Spinal cord (tissue), 10 donors: ENCODE results near the gene ERLEC1. TPM values are rescaled to one million over a fixed set of nuclear protein-coding genes. Genes with fewer than 3 reads are reported as not detected.
A peak's percentile ranks its signal among the peaks of the same experiment; 100 is the strongest.
"Not testable (repeated sequence)": the region's sequence is repeated elsewhere in the genome, so short reads cannot be mapped to it uniquely, and the experiment has no call there.

Experiments used
- DNase-seq, 6 donors: peaks; one replicate each; pipeline versions ENCODE4 v3.0.0 to v3.0.0-alpha.2; 2013 to 2015; ENCODE audit warnings: low spot score in 6 of 6, low read depth in 4 of 6
- H3K27ac ChIP-seq: one replicate; pipeline ENCODE4 v1.5.1; 2013; ENCODE audit warnings: low read depth, low read length, control low read depth
- H3K27me3 ChIP-seq: one replicate; pipeline ENCODE4 v1.6.1; 2013; ENCODE audit warnings: low read length; ENCODE audit not compliant: control insufficient read depth, insufficient read depth
- H3K36me3 ChIP-seq: one replicate; pipeline ENCODE4 v1.6.1; 2013; ENCODE audit warnings: low read length; ENCODE audit not compliant: control insufficient read depth, insufficient read depth
- H3K4me1 ChIP-seq: one replicate; pipeline ENCODE4 v1.6.1; 2013; ENCODE audit warnings: low read length; ENCODE audit not compliant: control insufficient read depth, insufficient read depth
- H3K4me3 ChIP-seq: one replicate; pipeline ENCODE4 v1.5.1; 2013; ENCODE audit warnings: low read depth, low read length, control low read depth
- H3K9me3 ChIP-seq: one replicate; pipeline ENCODE4 v1.6.1; 2013; ENCODE audit warnings: low read length; ENCODE audit not compliant: control insufficient read depth, insufficient read depth
- WGBS: methylation state at CpG from one replicate; pipeline ENCODE4 v1.1.5; 2013; ENCODE audit warnings: missing lambda C conversion rate; ENCODE audit not compliant: insufficient coverage; 5-methylcytosine and 5-hydroxymethylcytosine counted together
- polyA plus RNA-seq, 2 donors: library from polyadenylated mRNA; unstranded; fragments of 120-200 nt; gene quantifications; one replicate each; pipeline ENCODE4 v1.2.1, GENCODE V29; 2013; ENCODE audit not compliant: insufficient read length in 2 of 2
- total RNA-seq, 2 donors: library from RNA; depleted of rRNA in 1 of 2; stranded (reverse); fragments of 120-200 nt in 1 of 2; fragments of >200 nt in 1 of 2; gene quantifications; one replicate each; pipeline versions ENCODE4 v1.2.3 to v1.2.4, GENCODE V29; 2013 to 2014
- donor health status: healthy.

Gene ERLEC1
- total and polyA plus RNA-seq, 4 donors, result 53.7 to 84.1 (median 61.1) TPM

GRCh38 chr2:53753041-53753440 lies 33.8 kb upstream of the ERLEC1 start:
- no peak for DNase-seq
- no peaks in the 10 kb centered on the region for H3K4me1 ChIP-seq
- H3K36me3 ChIP-seq, result peaks cover 5% of the 10 kb centered on the region
- no peaks in the 10 kb centered on the region for H3K27me3 ChIP-seq
- no peaks in the 10 kb centered on the region for H3K9me3 ChIP-seq
- H3K27ac ChIP-seq, result no peak overlapping the region
- no peak overlapping the region for H3K4me3 ChIP-seq

- DNase-seq, result no peak
- H3K27me3 ChIP-seq, result no peaks in the 10 kb centered on the region
- WGBS, result no CpG with 5 or more reads among the region's 2 CpGs
- H3K9me3 ChIP-seq, result no peaks in the 10 kb centered on the region
- peaks cover 5% of the 10 kb centered on the region for H3K36me3 ChIP-seq
- no peaks in the 10 kb centered on the region for H3K4me1 ChIP-seq
- H3K4me3 ChIP-seq, result no peak overlapping the region
- H3K27ac ChIP-seq, result no peak overlapping the region
Observed at GRCh38 chr2:53755121-53755520, 31.7 kb upstream of the ERLEC1 start.

GRCh38 chr2:53756644-53757043 lies 30.2 kb upstream of the ERLEC1 start:
- no peak for DNase-seq
- Histone ChIP-seq H3K4me1 (no peaks in the 10 kb centered on the region), H3K27me3 (no peaks in the 10 kb centered on the region), H3K9me3 (no peaks in the 10 kb centered on the region), H3K36me3 (peaks cover 5% of the 10 kb centered on the region), H3K4me3 (no peak overlapping the region), H3K27ac (no peak overlapping the region)
- 98% methylated on average over 15 of the region's 15 CpGs for WGBS

- not testable (repeated sequence) for H3K4me1 ChIP-seq, H3K9me3 ChIP-seq, H3K27ac ChIP-seq, H3K4me3 ChIP-seq, DNase-seq, H3K36me3 ChIP-seq, H3K27me3 ChIP-seq
- WGBS, result 98% methylated on average over 13 of the region's 14 CpGs
Observed at GRCh38 chr2:53757206-53757605, 29.6 kb upstream of the ERLEC1 start.

GRCh38 chr2:53765767-53766166 lies 21.1 kb upstream of the ERLEC1 start:
- WGBS, result no CpG with 5 or more reads among the region's 1 CpG
- H3K9me3 ChIP-seq, result no peaks in the 10 kb centered on the region
- peaks cover 6% of the 10 kb centered on the region for H3K36me3 ChIP-seq
- no peak overlapping the region for H3K4me3 ChIP-seq
- no peak for DNase-seq
- no peaks in the 10 kb centered on the region for H3K4me1 ChIP-seq
- no peaks in the 10 kb centered on the region for H3K27me3 ChIP-seq
- no peak overlapping the region for H3K27ac ChIP-seq

GRCh38 chr2:53767405-53768241 lies 19.2 kb upstream of the ERLEC1 start, which contains the start of gene CHAC2:
CHAC2 (plus strand) TSS chr2:53767804; CDS start chr2:53767887, 83 bp downstream.
- H3K9me3 ChIP-seq, result no peaks in the 10 kb centered on the region
- H3K4me3 ChIP-seq, result peak within 1 kb of the TSS; percentile 92
- under 1% methylated on average over 39 of the region's 46 CpGs for WGBS
- H3K36me3 ChIP-seq, result peaks cover 6% of the 10 kb centered on the region
- peak; percentile 70 to 94 (median 82) for DNase-seq
- H3K27me3 ChIP-seq, result no peaks in the 10 kb centered on the region
- peak within 1 kb of the TSS; percentile 69 for H3K27ac ChIP-seq
- no peaks in the 10 kb centered on the region for H3K4me1 ChIP-seq

GRCh38 chr2:53768242-53768542 lies 18.7 kb upstream of the ERLEC1 start:
- H3K4me1 ChIP-seq, result no peaks in the 10 kb centered on the region
- H3K4me3 ChIP-seq, result peak overlapping the region; percentile 92
- H3K36me3 ChIP-seq, result peaks cover 2% of the 10 kb centered on the region
- peak overlapping the region; percentile 69 for H3K27ac ChIP-seq
- 0% methylated on average over 10 of the region's 12 CpGs for WGBS
- no peaks in the 10 kb centered on the region for H3K9me3 ChIP-seq
- no peaks in the 10 kb centered on the region for H3K27me3 ChIP-seq
- DNase-seq, result peak in 1 of 6 donors; percentile 77

GRCh38 chr2:53769318-53769945 lies 17.4 kb upstream of the ERLEC1 start:
- H3K4me3 ChIP-seq, result no peak overlapping the region
- WGBS, result 96% methylated on average over 12 of the region's 15 CpGs
- DNase-seq, result no peak

GRCh38 chr2:53770264-53770663 lies 16.6 kb upstream of the ERLEC1 start:
- WGBS, result 100% methylated on average over 1 of the region's 4 CpGs
- Histone ChIP-seq H3K4me3 (no peak overlapping the region), H3K27me3 (no peaks in the 10 kb centered on the region), H3K27ac (no peak overlapping the region), H3K9me3 (no peaks in the 10 kb centered on the region), H3K4me1 (no peaks in the 10 kb centered on the region), H3K36me3 (peaks cover 3% of the 10 kb centered on the region)
- DNase-seq, result no peak

More at GRCh38 chr2:53769318-53769945, 17.4 kb upstream of the ERLEC1 start:
- Histone ChIP-seq H3K36me3 (peaks cover 3% of the 10 kb centered on the region), H3K4me1 (no peaks in the 10 kb centered on the region), H3K9me3 (no peaks in the 10 kb centered on the region), H3K27ac (no peak overlapping the region), H3K27me3 (no peaks in the 10 kb centered on the region)

- Histone ChIP-seq H3K4me1 (no peaks in the 10 kb centered on the region), H3K27ac (no peak overlapping the region), H3K27me3 (no peaks in the 10 kb centered on the region), H3K36me3 (peaks cover 12% of the 10 kb centered on the region), H3K4me3 (no peak overlapping the region), H3K9me3 (no peaks in the 10 kb centered on the region)
- no peak for DNase-seq
- 90% methylated on average over 1 of the region's 1 CpG for WGBS
Observed at GRCh38 chr2:53777134-53777533, 9.7 kb upstream of the ERLEC1 start.
